ENCODE data around the gene RFNG.

DNA sequence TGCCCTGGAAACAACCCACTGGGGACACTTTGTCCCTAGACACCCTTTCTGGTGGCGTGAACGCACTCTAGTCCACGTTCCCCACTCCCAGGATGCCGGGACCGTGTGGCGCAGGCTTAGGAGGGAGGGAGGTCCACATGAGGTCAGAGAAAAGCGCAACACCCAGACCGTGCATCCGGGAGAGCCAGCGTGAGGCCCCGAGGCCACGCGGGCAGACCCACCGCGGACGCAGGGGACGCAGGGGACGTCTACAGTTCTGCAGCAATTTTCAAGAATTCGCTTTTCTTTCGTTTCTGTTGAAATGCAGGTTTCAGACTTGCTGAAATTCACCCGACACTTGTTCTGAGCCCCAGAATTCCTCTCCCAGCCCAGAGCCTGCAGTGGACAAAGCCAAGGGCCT is 4.7 kb downstream of the RFNG start:
- TF ChIP-seq MXI1 (IDR thresholded peaks at IDR 0.05; ENCODE audit: low read depth, low read length) (no peak), SMC3 (IDR thresholded peaks at IDR 0.05; ENCODE audit: borderline replicate concordance, low read length) (no peak)
- TF ChIP-seq, protein P1, sequence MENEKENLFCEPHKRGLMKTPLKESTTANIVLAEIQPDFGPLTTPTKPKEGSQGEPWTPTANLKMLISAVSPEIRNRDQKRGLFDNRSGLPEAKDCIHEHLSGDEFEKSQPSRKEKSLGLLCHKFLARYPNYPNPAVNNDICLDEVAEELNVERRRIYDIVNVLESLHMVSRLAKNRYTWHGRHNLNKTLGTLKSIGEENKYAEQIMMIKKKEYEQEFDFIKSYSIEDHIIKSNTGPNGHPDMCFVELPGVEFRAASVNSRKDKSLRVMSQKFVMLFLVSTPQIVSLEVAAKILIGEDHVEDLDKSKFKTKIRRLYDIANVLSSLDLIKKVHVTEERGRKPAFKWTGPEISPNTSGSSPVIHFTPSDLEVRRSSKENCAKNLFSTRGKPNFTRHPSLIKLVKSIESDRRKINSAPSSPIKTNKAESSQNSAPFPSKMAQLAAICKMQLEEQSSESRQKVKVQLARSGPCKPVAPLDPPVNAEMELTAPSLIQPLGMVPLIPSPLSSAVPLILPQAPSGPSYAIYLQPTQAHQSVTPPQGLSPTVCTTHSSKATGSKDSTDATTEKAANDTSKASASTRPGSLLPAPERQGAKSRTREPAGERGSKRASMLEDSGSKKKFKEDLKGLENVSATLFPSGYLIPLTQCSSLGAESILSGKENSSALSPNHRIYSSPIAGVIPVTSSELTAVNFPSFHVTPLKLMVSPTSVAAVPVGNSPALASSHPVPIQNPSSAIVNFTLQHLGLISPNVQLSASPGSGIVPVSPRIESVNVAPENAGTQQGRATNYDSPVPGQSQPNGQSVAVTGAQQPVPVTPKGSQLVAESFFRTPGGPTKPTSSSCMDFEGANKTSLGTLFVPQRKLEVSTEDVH (IDR thresholded peaks at IDR 0.05; ENCODE audit: low read depth, partially characterized antibody), result no peak
- TF ChIP-seq, protein P2, sequence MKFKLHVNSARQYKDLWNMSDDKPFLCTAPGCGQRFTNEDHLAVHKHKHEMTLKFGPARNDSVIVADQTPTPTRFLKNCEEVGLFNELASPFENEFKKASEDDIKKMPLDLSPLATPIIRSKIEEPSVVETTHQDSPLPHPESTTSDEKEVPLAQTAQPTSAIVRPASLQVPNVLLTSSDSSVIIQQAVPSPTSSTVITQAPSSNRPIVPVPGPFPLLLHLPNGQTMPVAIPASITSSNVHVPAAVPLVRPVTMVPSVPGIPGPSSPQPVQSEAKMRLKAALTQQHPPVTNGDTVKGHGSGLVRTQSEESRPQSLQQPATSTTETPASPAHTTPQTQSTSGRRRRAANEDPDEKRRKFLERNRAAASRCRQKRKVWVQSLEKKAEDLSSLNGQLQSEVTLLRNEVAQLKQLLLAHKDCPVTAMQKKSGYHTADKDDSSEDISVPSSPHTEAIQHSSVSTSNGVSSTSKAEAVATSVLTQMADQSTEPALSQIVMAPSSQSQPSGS (IDR thresholded peaks at IDR 0.05; ENCODE audit: low read length), result no peak
